ENCODE results near the gene TJP3. TPM values are rescaled to one million over a fixed set of nuclear protein-coding genes. Genes with fewer than 3 reads are reported as not detected.
A peak's percentile ranks its signal among the peaks of the same experiment; 100 is the strongest.

The TJP3 gene
- total and polyA plus RNA-seq, 10 of the 15 experiments (the other 5 are each of a cell fraction or from before 2014, with no cell fraction given), result 0.04 to 1.2 (median 0.29) TPM; not detected in 6

GRCh38 chr19:3761382-3762129 lies 53.4 kb downstream of the TJP3 start, which contains the start of gene APBA3 (continued):
- no peak for TF ChIP-seq MTA3 (IDR thresholded peaks at IDR 0.05; ENCODE audit: borderline replicate concordance, low read length)
- no peak for TF ChIP-seq SUPT20H (IDR thresholded peaks at IDR 0.05; ENCODE audit: borderline replicate concordance, control insufficient read depth, low read depth, low read length)

- peaks cover 0 to 6% of the 10 kb centered on the region in 2 experiments; a peak in 3 of 4 replicates for H3K36me3 ChIP-seq (ENCODE audit: control insufficient read depth in 2 of 2, insufficient read depth in 2 of 2, low read length in 1 of 2)
- FAIRE-seq, result no peak
- ChIA-PET POLR2A (interaction anchor here (0.6 to 1.9 kb wide), 7 partner anchors 208 to 1692 kb away, joined by 3 to 5 read pairs (median 4); partner anchors contain the start of gene MPND), RAD21 (ENCODE audit: unreplicated experiment) (interaction anchor here (0.6 to 2.1 kb wide), 10 partner anchors 10 to 1614 kb away, joined by 3 to 7 read pairs (median 4); no protein-coding TSS in a partner anchor), CTCF (interaction anchor here (0.7 to 2.3 kb wide), 10 partner anchors 9 to 486 kb away, joined by 3 to 13 read pairs (median 3); partner anchors contain the start of genes EEF2 and PIP5K1C), SMC1A (ENCODE audit: uncharacterized antibody, unreplicated experiment) (interaction anchor here (0.6 to 1.5 kb wide), 10 partner anchors 18 to 445 kb away, joined by 3 to 8 read pairs (median 3); partner anchors contain the start of gene EEF2)
- intact Hi-C loops (cut with micrococcal nuclease; ENCODE audit: unreplicated experiment) (no loop called here), in situ Hi-C loops (cut with MboI) (no loop called here)
- 0% methylated on average over 1 of the region's 1 CpG for WGBS (ENCODE audit: insufficient coverage, insufficient replicate concordance, low lambda C conversion rate, missing lambda C conversion rate)
- H3K9ac ChIP-seq (ENCODE audit: control insufficient read depth, insufficient read depth, low read length), result peak overlapping the region; percentile 98
- H3K4me2 ChIP-seq (ENCODE audit: control insufficient read depth, insufficient read depth), result peak overlapping the region; percentile 85
- H3K4me1 ChIP-seq (ENCODE audit: control insufficient read depth, insufficient read depth, low read length), result peaks cover 4% of the 10 kb centered on the region; the same call in 1 of the 2 replicates
- peak overlapping the region; percentile 100 for H3K27ac ChIP-seq (ENCODE audit: control insufficient read depth, insufficient read depth)
- H3K9me3 ChIP-seq (replicated peaks; ENCODE audit: control insufficient read depth, insufficient read depth, low read length), result no peaks in the 10 kb centered on the region
- TF ChIP-seq CEBPZ (IDR thresholded peaks at IDR 0.05; ENCODE audit: low read depth, low read length), result no peak
- no peak for TF ChIP-seq TCF7 (IDR thresholded peaks at IDR 0.05; ENCODE audit: borderline replicate concordance)
- TF ChIP-seq MTA3 (IDR thresholded peaks at IDR 0.05; ENCODE audit: borderline replicate concordance, low read length), result no peak
- ATAC-seq, result no peak
- peak overlapping the region; percentile 97 for H2AFZ ChIP-seq (ENCODE audit: control insufficient read depth, low read depth, low read length)
- H3K4me3 ChIP-seq, result no peak overlapping the region
- H3K79me2 ChIP-seq (ENCODE audit: control insufficient read depth, insufficient read depth, low read length), result peaks cover 25% of the 10 kb centered on the region
- H4K20me1 ChIP-seq (ENCODE audit: control insufficient read depth, insufficient read depth), result no peaks in the 10 kb centered on the region
- H3K27me3 ChIP-seq (replicated peaks in 1 of 2; ENCODE audit: control insufficient read depth in 2 of 2, insufficient read depth in 2 of 2, low read length in 1 of 2), result no peaks in the 10 kb centered on the region
- BruUV-seq (replicated peaks), result no TSS peak
- DNase-seq (ENCODE audit: low read depth, low spot score), result no peak
Observed at GRCh38 chr19:3762130-3762473, 53.9 kb downstream of the TJP3 start.

Data from GM12878 (cell line).